NT2/D1 (cell line): ENCODE data around the gene RAPGEF6.

ENCODE experiments used
- YY1 ChIP-seq: IDR thresholded peaks from 2 replicates; pipeline ENCODE4 v1.6.1; 2011; ENCODE audit not compliant: insufficient read length, insufficient read depth
- ZNF274 ChIP-seq: IDR thresholded peaks from 2 replicates; pipeline ENCODE4 v1.6.1; 2011; ENCODE audit warnings: mild to moderate bottlenecking, low read depth, low read length

DNA sequence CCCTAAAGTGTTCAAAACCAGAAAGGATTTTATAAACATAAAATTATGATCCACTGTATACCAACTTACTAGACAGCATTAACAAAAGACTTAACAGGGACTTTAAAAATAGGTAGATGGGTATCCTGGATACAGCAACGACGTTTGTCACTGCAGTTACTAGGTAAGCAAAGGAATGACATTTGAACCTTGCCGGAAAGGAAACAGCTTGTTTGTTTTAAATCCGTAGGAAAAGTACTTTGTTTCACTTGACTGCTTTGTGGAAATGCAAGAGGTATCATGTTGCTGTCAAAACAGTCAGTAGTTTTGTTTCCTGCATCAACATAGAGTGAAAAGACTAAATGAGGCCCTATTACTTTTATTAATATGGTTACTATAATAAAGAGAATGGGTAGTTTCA is 248.2 kb downstream of the RAPGEF6 start:
- TF ChIP-seq YY1 = no peak
- no peak for TF ChIP-seq ZNF274
